HL-60/S4 treated with phorbol 12-myristate 13-acetate at 8.2 ng/mL for 4 days and 3 days (cell line): ENCODE data around the gene RABGAP1.

ENCODE experiments used
- in situ Hi-C: fragments of 300-500 bp; cut with MboI; formaldehyde crosslinking; loops from 2 replicates; pipeline ENCODE4 v1.15.0; 2022; ENCODE audit warnings: low sequenced_read_pairs

RABGAP1 gene

GRCh38 chr9:123149067-123149466, 208.2 kb downstream of the RABGAP1 start:
- in situ Hi-C loops, result no loop called here

GRCh38 chr9:123150708-123151503, 210.1 kb downstream of the RABGAP1 start:
- in situ Hi-C loops, result no loop called here
